ENCODE measurements around the gene CAMTA1.

CAMTA1 gene

GRCh38 chr1:7387053-7387927 lies 602.0 kb downstream of the CAMTA1 start:
- DNase-seq (ENCODE audit: low read depth), result no peak
- TF ChIP-seq, protein P1, sequence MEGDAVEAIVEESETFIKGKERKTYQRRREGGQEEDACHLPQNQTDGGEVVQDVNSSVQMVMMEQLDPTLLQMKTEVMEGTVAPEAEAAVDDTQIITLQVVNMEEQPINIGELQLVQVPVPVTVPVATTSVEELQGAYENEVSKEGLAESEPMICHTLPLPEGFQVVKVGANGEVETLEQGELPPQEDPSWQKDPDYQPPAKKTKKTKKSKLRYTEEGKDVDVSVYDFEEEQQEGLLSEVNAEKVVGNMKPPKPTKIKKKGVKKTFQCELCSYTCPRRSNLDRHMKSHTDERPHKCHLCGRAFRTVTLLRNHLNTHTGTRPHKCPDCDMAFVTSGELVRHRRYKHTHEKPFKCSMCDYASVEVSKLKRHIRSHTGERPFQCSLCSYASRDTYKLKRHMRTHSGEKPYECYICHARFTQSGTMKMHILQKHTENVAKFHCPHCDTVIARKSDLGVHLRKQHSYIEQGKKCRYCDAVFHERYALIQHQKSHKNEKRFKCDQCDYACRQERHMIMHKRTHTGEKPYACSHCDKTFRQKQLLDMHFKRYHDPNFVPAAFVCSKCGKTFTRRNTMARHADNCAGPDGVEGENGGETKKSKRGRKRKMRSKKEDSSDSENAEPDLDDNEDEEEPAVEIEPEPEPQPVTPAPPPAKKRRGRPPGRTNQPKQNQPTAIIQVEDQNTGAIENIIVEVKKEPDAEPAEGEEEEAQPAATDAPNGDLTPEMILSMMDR (IDR thresholded peaks at IDR 0.05; ENCODE audit: insufficient read depth, low read depth, low read length, missing control alignments), result no peak
- no peak overlapping the region for H3K4me3 ChIP-seq (ENCODE audit: low read depth, low read length)

DNA sequence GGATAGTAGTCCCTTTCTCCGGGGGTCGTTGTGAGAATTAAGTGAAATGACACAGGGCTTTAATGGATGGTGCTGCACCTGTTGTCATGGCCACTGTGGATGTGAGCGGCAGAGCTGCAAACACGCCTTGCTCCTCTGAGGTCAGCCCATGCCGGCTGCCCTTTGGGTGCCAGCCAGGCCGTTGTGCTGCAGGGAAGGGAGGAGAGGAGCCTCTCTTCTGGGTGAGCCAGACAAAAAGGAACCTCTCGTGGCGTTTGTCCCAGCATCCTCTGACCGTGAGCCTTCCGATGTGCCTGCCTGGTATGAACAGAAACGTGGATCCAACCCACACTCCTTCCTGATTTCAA lies 602.9 kb downstream of the CAMTA1 start:
- DNase-seq (ENCODE audit: low read depth), result no peak
- H3K4me3 ChIP-seq (ENCODE audit: low read depth, low read length), result no peak overlapping the region
- TF ChIP-seq, protein P1 (IDR thresholded peaks at IDR 0.05; ENCODE audit: insufficient read depth, low read depth, low read length, missing control alignments), result no peak

GRCh38 chr1:7388488-7389185 lies 603.4 kb downstream of the CAMTA1 start:
- DNase-seq (ENCODE audit: low read depth), result no peak
- TF ChIP-seq, protein P1 (IDR thresholded peaks at IDR 0.05; ENCODE audit: insufficient read depth, low read depth, low read length, missing control alignments), result no peak
- H3K4me3 ChIP-seq (ENCODE audit: low read depth, low read length), result no peak overlapping the region

DNA sequence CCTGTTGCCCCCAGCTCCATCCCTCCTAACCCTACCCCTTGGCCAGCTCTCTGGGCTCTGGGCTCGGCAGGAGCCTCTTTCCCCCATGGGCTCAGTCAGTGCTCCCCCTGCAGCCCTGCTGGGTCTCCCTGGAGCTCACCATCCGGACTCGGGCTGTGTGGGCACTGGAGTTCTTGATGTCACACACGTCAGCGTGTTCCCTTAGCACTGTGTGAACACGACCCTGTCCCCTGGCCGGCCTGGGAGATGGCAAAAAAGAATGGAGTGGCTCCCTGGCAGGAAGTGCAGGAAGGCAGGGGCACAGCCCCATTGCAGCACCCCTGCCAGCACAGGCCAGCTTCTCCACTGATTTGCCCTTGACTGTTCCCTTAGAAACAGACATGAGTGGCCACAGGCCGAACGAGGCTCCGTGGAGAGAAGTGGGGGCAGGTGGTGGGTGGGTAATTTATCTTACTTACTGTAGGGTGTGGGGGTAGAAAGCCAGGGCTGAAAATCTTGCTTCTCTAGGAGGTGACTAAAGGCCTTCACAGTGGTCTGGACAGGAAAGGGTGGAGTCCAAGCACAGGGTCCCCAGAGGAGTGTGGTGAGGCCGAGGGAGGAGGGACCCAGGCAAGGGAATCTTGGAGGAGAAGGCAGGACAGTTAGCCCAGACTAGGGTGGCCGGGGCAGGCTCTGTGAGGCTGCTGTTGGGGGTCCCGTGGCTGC lies 604.1 kb downstream of the CAMTA1 start:
- TF ChIP-seq, protein P1 (IDR thresholded peaks at IDR 0.05; ENCODE audit: insufficient read depth, low read depth, low read length, missing control alignments), result no peak
- H3K4me3 ChIP-seq (ENCODE audit: low read depth, low read length), result no peak overlapping the region
- no peak for DNase-seq (ENCODE audit: low read depth)

- no peak for DNase-seq (ENCODE audit: low read depth)
- no peak overlapping the region for H3K4me3 ChIP-seq (ENCODE audit: low read depth, low read length)
- TF ChIP-seq, protein P1 (IDR thresholded peaks at IDR 0.05; ENCODE audit: insufficient read depth, low read depth, low read length, missing control alignments), result no peak
These were observed 604.8 kb downstream of the CAMTA1 start for GRCh38 chr1:7389906-7390603.

DNA sequence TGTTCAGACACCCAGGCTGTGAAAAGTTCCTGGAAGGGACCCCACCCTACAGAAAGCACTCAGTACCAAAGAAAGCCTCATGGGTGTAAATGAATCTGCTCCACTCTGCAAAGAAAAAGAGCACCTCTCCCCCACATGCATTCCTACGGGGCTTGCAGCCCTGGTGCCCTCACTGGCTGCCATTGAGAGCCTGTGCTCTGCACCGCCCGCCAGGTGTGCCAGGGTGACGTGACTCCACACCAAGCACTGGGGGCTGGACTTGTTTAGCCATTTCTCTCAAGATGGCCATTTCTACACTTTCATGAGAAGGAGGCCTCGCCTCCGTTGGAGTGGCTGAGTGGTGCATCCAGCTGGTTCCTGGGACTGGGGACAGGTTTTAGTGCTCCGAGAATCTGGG lies 605.3 kb downstream of the CAMTA1 start:
- TF ChIP-seq, protein P1 (IDR thresholded peaks at IDR 0.05; ENCODE audit: insufficient read depth, low read depth, low read length, missing control alignments), result no peak
- H3K4me3 ChIP-seq (ENCODE audit: low read depth, low read length), result no peak overlapping the region
- DNase-seq (ENCODE audit: low read depth), result no peak

Measured in GM12865 (cell line).